Mucosa of stomach (tissue), 1 donor: ENCODE measurements around the gene CAMSAP2.

Experiments
- H3K27me3 ChIP-seq: one replicate; pipeline ENCODE4 v1.7.0; 2013; ENCODE audit warnings: mild to moderate bottlenecking, low read length; ENCODE audit not compliant: control insufficient read depth, insufficient read depth
- H3K36me3 ChIP-seq: one replicate; pipeline ENCODE4 v1.7.0; 2013; ENCODE audit warnings: low read length; ENCODE audit not compliant: control insufficient read depth, insufficient read depth
- H3K4me1 ChIP-seq: one replicate; pipeline ENCODE4 v1.7.0; 2013; ENCODE audit warnings: mild to moderate bottlenecking, low read length; ENCODE audit not compliant: control insufficient read depth, insufficient read depth
- H3K4me3 ChIP-seq: one replicate; pipeline ENCODE4 v1.7.0; 2013; ENCODE audit warnings: low read length
- H3K9ac ChIP-seq: one replicate; pipeline ENCODE4 v1.7.0; 2013; ENCODE audit warnings: mild to moderate bottlenecking, low read length, moderate library complexity
- H3K9me3 ChIP-seq: one replicate; pipeline ENCODE4 v1.7.0; 2013; ENCODE audit warnings: mild to moderate bottlenecking, low read length, moderate library complexity; ENCODE audit not compliant: control insufficient read depth
- donor health status: Pancreatic carcinoma.

CAMSAP2 gene

DNA sequence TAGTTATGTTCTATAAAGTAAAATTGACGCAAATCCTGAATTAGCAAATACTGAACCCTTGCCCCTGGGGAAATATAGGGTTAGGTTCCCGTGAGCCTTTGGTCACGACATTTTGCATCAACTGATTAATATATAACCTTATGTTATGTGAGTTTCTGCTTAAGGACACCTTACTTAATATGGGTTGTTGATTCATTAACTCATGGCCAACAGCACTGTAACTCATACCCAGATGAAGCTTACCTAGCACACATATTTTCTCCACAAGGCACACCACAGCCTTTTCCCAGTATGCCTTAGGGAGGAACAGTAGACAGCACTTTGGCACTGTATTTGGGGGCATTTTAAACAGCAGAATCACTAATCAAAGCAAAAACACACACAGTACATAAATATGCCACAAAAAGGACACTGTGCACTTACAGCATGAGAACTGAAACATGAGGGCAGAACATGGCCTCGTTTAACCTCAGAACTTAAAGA is 171.1 kb downstream of the CAMSAP2 start:
- H3K36me3 ChIP-seq, result peaks cover 28% of the 10 kb centered on the region
- H3K4me3 ChIP-seq, result no peak overlapping the region
- H3K9me3 ChIP-seq, result no peaks in the 10 kb centered on the region
- no peaks in the 10 kb centered on the region for H3K27me3 ChIP-seq
- H3K4me1 ChIP-seq, result peaks cover 70% of the 10 kb centered on the region
- H3K9ac ChIP-seq, result no peak overlapping the region
